Measurements from ENCODE around the gene DHRS12. TPM values are rescaled to one million over a fixed set of nuclear protein-coding genes. Genes with fewer than 3 reads are reported as not detected.

The DHRS12 gene
- total RNA-seq, 1 experiment from 2014 or later: 6.8 TPM

- BruUV-seq (replicated peaks): no TSS peak
- intact Hi-C loops (cut with micrococcal nuclease): no loop called here
- no peaks in the 10 kb centered on the region for H3K9me3 Mint-ChIP-seq (ENCODE audit: unreplicated experiment)
- H3K36me3 Mint-ChIP-seq (ENCODE audit: insufficient read depth, unreplicated experiment): no peaks in the 10 kb centered on the region
- H3K27ac Mint-ChIP-seq (ENCODE audit: low read depth, unreplicated experiment): no peak overlapping the region
- peaks cover 38% of the 10 kb centered on the region for H3K27me3 Mint-ChIP-seq (ENCODE audit: insufficient read depth, unreplicated experiment)
- no peak overlapping the region for H3K4me3 Mint-ChIP-seq (ENCODE audit: unreplicated experiment)
- ChIA-PET CTCF (interaction anchor here (0.7 to 7.3 kb wide), 6 partner anchors 11 to 297 kb away, joined by 3 to 69 read pairs (median 4); partner anchors contain the start of gene NEK5), POLR2A (no interaction called here)
- TF ChIP-seq CTCF (IDR thresholded peaks at IDR 0.05; ENCODE audit: unreplicated experiment): no peak
- DNase-seq (ENCODE audit: unreplicated experiment): no peak
- H3K4me1 Mint-ChIP-seq (ENCODE audit: insufficient read depth, unreplicated experiment): peaks cover 9% of the 10 kb centered on the region
Measured at GRCh38 chr13:51831519-51831918, 27.6 kb upstream of the DHRS12 start.

- no peak for TF ChIP-seq CTCF (IDR thresholded peaks at IDR 0.05; ENCODE audit: unreplicated experiment)
- peaks cover 38% of the 10 kb centered on the region for H3K27me3 Mint-ChIP-seq (ENCODE audit: insufficient read depth, unreplicated experiment)
- no TSS peak for BruUV-seq (replicated peaks)
- no peaks in the 10 kb centered on the region for H3K36me3 Mint-ChIP-seq (ENCODE audit: insufficient read depth, unreplicated experiment)
- no peak overlapping the region for H3K4me3 Mint-ChIP-seq (ENCODE audit: unreplicated experiment)
- no peak overlapping the region for H3K27ac Mint-ChIP-seq (ENCODE audit: low read depth, unreplicated experiment)
- intact Hi-C loops (cut with micrococcal nuclease): no loop called here
- ChIA-PET CTCF (interaction anchor here (0.9 to 2.9 kb wide), 3 partner anchors 14 to 300 kb away, joined by 3 to 11 read pairs (median 6); no protein-coding TSS in a partner anchor), POLR2A (interaction anchor here (0.6 kb wide), 1 partner anchor 453 kb away, joined by 3 read pairs; no protein-coding TSS in a partner anchor)
- peaks cover 16% of the 10 kb centered on the region for H3K4me1 Mint-ChIP-seq (ENCODE audit: insufficient read depth, unreplicated experiment)
- DNase-seq (ENCODE audit: unreplicated experiment): no peak
- H3K9me3 Mint-ChIP-seq (ENCODE audit: unreplicated experiment): no peaks in the 10 kb centered on the region
Measured at GRCh38 chr13:51829568-51829899, 25.6 kb upstream of the DHRS12 start.

- no peak for TF ChIP-seq CTCF (IDR thresholded peaks at IDR 0.05; ENCODE audit: unreplicated experiment)
- intact Hi-C loops (cut with micrococcal nuclease): no loop called here
- no peak overlapping the region for H3K27ac Mint-ChIP-seq (ENCODE audit: low read depth, unreplicated experiment)
- CTCF ChIA-PET: interaction anchor here (0.7 to 2.9 kb wide), 5 partner anchors 13 to 300 kb away, joined by 3 to 11 read pairs (median 3); no protein-coding TSS in a partner anchor
- POLR2A ChIA-PET: no interaction called here
- no peak overlapping the region for H3K4me3 Mint-ChIP-seq (ENCODE audit: unreplicated experiment)
- H3K27me3 Mint-ChIP-seq (ENCODE audit: insufficient read depth, unreplicated experiment): peaks cover 32% of the 10 kb centered on the region
- no peak for DNase-seq (ENCODE audit: unreplicated experiment)
- no peaks in the 10 kb centered on the region for H3K36me3 Mint-ChIP-seq (ENCODE audit: insufficient read depth, unreplicated experiment)
- H3K9me3 Mint-ChIP-seq (ENCODE audit: unreplicated experiment): no peaks in the 10 kb centered on the region
- BruUV-seq (replicated peaks): no TSS peak
- H3K4me1 Mint-ChIP-seq (ENCODE audit: insufficient read depth, unreplicated experiment): peaks cover 16% of the 10 kb centered on the region
Measured at GRCh38 chr13:51828730-51829567, 25.0 kb upstream of the DHRS12 start.

- H3K27me3 Mint-ChIP-seq (ENCODE audit: insufficient read depth, unreplicated experiment): peaks cover 18% of the 10 kb centered on the region
- intact Hi-C loops (cut with micrococcal nuclease): no loop called here
- no TSS peak for BruUV-seq (replicated peaks)
Measured at GRCh38 chr13:51827254-51827653, 23.3 kb upstream of the DHRS12 start.

More at GRCh38 chr13:51827254-51827653, 23.3 kb upstream of the DHRS12 start:
- no peak for TF ChIP-seq CTCF (IDR thresholded peaks at IDR 0.05; ENCODE audit: unreplicated experiment)
- POLR2A ChIA-PET: interaction anchor here (1.3 kb wide), 1 partner anchor 294 kb away, joined by 3 read pairs; no protein-coding TSS in a partner anchor
- DNase-seq (ENCODE audit: unreplicated experiment): no peak
- H3K36me3 Mint-ChIP-seq (ENCODE audit: insufficient read depth, unreplicated experiment): no peaks in the 10 kb centered on the region
- CTCF ChIA-PET: interaction anchor here (0.6 to 4.9 kb wide), 6 partner anchors 11 to 561 kb away, joined by 3 to 36 read pairs (median 8); no protein-coding TSS in a partner anchor
- peaks cover 16% of the 10 kb centered on the region for H3K4me1 Mint-ChIP-seq (ENCODE audit: insufficient read depth, unreplicated experiment)
- H3K27ac Mint-ChIP-seq (ENCODE audit: low read depth, unreplicated experiment): no peak overlapping the region
- no peaks in the 10 kb centered on the region for H3K9me3 Mint-ChIP-seq (ENCODE audit: unreplicated experiment)
- H3K4me3 Mint-ChIP-seq (ENCODE audit: unreplicated experiment): no peak overlapping the region

All from MCF 10A (cell line).